Liver (tissue), 9 donors: Measurements from ENCODE around the gene GNG13. TPM values are rescaled to one million over a fixed set of nuclear protein-coding genes. Genes with fewer than 3 reads are reported as not detected.

ENCODE experiments used
- DNase-seq: peaks from one replicate; pipeline ENCODE4 v3.0.0-alpha.2; 2017; ENCODE audit warnings: low spot score
- H3K27ac ChIP-seq, 2 donors: one replicate each; pipeline ENCODE4 v1.7.0; 2013; ENCODE audit warnings: inconsistent platforms in 2 of 2, low read length in 2 of 2, control low read depth in 1 of 2, low read depth in 1 of 2, mild to moderate bottlenecking in 1 of 2
- H3K27me3 ChIP-seq, 4 donors: one replicate each; pipeline versions ENCODE4 v1.6.1 to v1.7.0; 2013; ENCODE audit warnings: low read length in 3 of 4, inconsistent platforms in 1 of 4, mild to moderate bottlenecking in 1 of 4, moderate library complexity in 1 of 4; ENCODE audit not compliant: control insufficient read depth in 4 of 4, insufficient read depth in 4 of 4
- H3K36me3 ChIP-seq, 4 donors: one replicate each; pipeline versions ENCODE4 v1.6.1 to v1.7.0; 2013; ENCODE audit warnings: low read length in 3 of 4, mild to moderate bottlenecking in 3 of 4, low read depth in 1 of 4, moderate library complexity in 1 of 4; ENCODE audit not compliant: control insufficient read depth in 4 of 4, insufficient read depth in 3 of 4
- H3K4me1 ChIP-seq, 4 donors: one replicate each; pipeline versions ENCODE4 v1.6.1 to v1.7.0; 2013; ENCODE audit warnings: low read length in 3 of 4, mild to moderate bottlenecking in 3 of 4, moderate library complexity in 1 of 4; ENCODE audit not compliant: control insufficient read depth in 4 of 4, insufficient read depth in 4 of 4
- H3K4me3 ChIP-seq, 3 donors: one replicate each; pipeline versions ENCODE4 v1.6.1 to v1.7.0; 2013; ENCODE audit warnings: low read length in 3 of 3, control low read depth in 1 of 3, low read depth in 1 of 3, mild to moderate bottlenecking in 1 of 3
- H3K9ac ChIP-seq, 2 donors: one replicate each; pipeline ENCODE4 v1.7.0; 2013; ENCODE audit warnings: low read length in 2 of 2, mild to moderate bottlenecking in 2 of 2, moderate library complexity in 2 of 2, control low read depth in 1 of 2, low read depth in 1 of 2
- H3K9me3 ChIP-seq, 4 donors: one replicate each; pipeline versions ENCODE4 v1.6.1 to v1.7.0; 2013; ENCODE audit warnings: low read length in 3 of 4; ENCODE audit not compliant: control insufficient read depth in 4 of 4
- EGR1 ChIP-seq, 2 donors: IDR thresholded peaks; 2 replicates each; pipeline ENCODE4 v1.6.1; 2016 to 2018; ENCODE audit warnings: antibody characterized with exemption in 2 of 2, low read depth in 2 of 2
- FOXA1 ChIP-seq: IDR thresholded peaks from 2 replicates; pipeline ENCODE4 v1.6.1; 2016; ENCODE audit warnings: antibody characterized with exemption
- HNF4A ChIP-seq, 2 donors: conservative IDR thresholded peaks; 2 replicates each; pipeline ENCODE4 v1.6.1; 2016; ENCODE audit warnings: antibody characterized with exemption in 2 of 2, mild to moderate bottlenecking in 2 of 2
- HNF4G ChIP-seq: IDR thresholded peaks from 2 replicates; pipeline ENCODE4 v1.6.1; 2016; ENCODE audit warnings: antibody characterized with exemption
- JUND ChIP-seq, 2 donors: IDR thresholded peaks; 2 replicates each; pipeline ENCODE4 v1.6.1; 2016; ENCODE audit warnings: antibody characterized with exemption in 2 of 2
- MAX ChIP-seq: IDR thresholded peaks from 2 replicates; pipeline ENCODE4 v1.6.1; 2016; ENCODE audit warnings: antibody characterized with exemption
- RXRA ChIP-seq, 2 donors: IDR thresholded peaks; 2 replicates each; pipeline ENCODE4 v1.6.1; 2017 to 2018; ENCODE audit warnings: antibody characterized with exemption in 2 of 2, mild to moderate bottlenecking in 1 of 2
- TAF1 ChIP-seq: conservative IDR thresholded peaks from 2 replicates; pipeline ENCODE4 v1.6.1; 2016; ENCODE audit warnings: antibody characterized with exemption, mild to moderate bottlenecking
- YY1 ChIP-seq: IDR thresholded peaks from 2 replicates; pipeline ENCODE4 v1.6.1; 2016; ENCODE audit warnings: antibody characterized with exemption, mild to moderate bottlenecking
- ZBTB33 ChIP-seq: IDR thresholded peaks from 2 replicates; pipeline ENCODE4 v1.6.1; 2016; ENCODE audit warnings: antibody characterized with exemption
- WGBS: extraction: QIAGEN DNeasy Blood & Tissue Kit; methylation state at CpG from one replicate; pipeline ENCODE4 v1.1.7; 2013; 5-methylcytosine and 5-hydroxymethylcytosine counted together
- polyA plus RNA-seq, 2 donors: library from polyadenylated mRNA; stranded (reverse) in 1 of 2; unstranded in 1 of 2; fragments of 200-250 nt in 1 of 2; fragments of >200 nt in 1 of 2; fragmentation: Nextera tagmentation in 1 of 2; extraction: Ambion mirVana in 1 of 2; gene quantifications; one replicate each; pipeline versions ENCODE4 v1.2.1 to v1.2.3, GENCODE V29; 2013 to 2015
- total RNA-seq, 2 donors: library from RNA; depleted of rRNA; stranded (reverse); fragments of >200 nt; gene quantifications; one replicate each; pipeline ENCODE4 v1.2.3, GENCODE V29; 2014
- TF ChIP-seq, protein P1 (sequence below): IDR thresholded peaks from 2 replicates; pipeline ENCODE4 v1.6.1; 2016; ENCODE audit warnings: antibody characterized with exemption, mild to moderate bottlenecking
- donor health status: healthy.
- donor health status: healthy.
- donor health status: healthy.
- donor health status: healthy.
- donor health status: healthy.

The GNG13 gene
- total and polyA plus RNA-seq, 4 donors, result not detected

DNA sequence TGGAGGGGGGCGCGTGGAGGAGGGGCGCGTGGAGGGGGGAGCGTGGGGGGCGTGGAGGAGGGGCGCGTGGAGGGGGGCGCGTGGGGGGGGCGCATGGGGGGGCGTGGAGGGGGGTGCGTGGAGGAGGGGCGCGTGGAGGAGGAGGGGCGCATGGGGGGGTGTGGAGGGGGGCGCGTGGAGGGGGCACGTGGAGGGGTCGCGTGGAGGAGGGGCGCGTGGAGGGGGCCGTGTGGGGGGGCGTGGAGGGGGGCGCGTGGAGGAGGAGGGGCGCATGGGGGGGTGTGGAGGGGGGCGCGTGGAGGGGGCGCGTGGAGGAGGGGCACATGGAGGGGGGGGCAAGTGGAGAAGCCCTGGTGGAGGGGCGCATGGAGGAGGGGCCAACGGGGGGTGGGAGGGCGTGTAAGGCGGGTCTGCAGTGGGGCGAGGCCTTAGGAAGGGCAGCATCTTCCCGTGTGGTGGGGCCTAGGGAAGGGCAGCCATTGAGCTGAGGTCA, 32.7 kb downstream of the GNG13 start:
- no peaks in the 10 kb centered on the region for H3K9me3 ChIP-seq
- TF ChIP-seq HNF4G, result no peak
- TF ChIP-seq FOXA1, result no peak
- no peaks in the 10 kb centered on the region for H3K4me1 ChIP-seq
- no peak for DNase-seq
- H3K27me3 ChIP-seq, result peaks cover 0 to 3% (median 0%) of the 10 kb centered on the region in 4 donors
- H3K36me3 ChIP-seq, result no peaks in the 10 kb centered on the region
- H3K9ac ChIP-seq, result no peak overlapping the region
- 78% methylated on average over 37 of the region's 38 CpGs for WGBS
- no peak overlapping the region for H3K27ac ChIP-seq
- no peak overlapping the region for H3K4me3 ChIP-seq

DNA sequence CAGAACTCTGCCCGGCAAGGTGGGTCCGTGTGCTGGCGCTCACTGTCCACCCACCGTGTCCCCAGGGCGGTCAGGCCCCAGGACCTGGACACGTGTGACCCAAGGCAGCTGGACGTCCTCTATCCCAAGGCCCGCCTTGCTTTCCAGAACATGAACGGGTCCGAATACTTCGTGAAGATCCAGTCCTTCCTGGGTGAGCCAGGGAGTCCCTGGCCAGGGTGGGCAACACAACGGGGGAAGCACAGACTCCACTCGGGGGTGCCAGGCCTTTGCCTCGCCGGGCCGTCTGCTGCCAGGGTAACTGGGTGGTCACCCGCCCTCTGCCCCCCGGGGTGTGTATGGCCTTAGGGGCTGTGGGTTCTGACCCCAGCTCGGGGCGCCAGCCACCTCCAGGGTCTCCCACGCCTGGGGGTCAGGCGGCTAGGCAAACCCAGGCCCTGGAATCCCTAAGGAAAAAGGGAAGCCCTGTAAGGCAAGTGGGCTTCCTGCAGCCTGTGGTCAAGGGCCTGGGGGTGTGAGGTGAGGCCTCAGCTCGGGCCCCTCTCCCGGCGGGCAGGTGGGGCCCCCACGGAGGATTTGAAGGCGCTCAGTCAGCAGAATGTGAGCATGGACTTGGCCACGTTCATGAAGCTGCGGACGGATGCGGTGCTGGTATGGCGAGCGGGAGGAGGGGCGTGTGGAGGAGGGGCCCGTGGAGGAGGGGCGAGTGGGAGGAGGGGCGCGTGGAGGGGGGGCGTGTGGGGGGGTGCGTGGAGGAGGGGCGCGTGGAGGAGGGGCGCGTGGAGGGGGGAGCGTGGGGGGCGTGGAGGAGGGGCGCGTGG, 33.5 kb downstream of the GNG13 start:
- no peaks in the 10 kb centered on the region for H3K9me3 ChIP-seq
- H3K36me3 ChIP-seq, result no peaks in the 10 kb centered on the region
- H3K27me3 ChIP-seq, result peaks cover 0 to 3% (median 0%) of the 10 kb centered on the region in 4 donors
- 82% methylated on average over 41 of the region's 48 CpGs for WGBS
- DNase-seq, result no peak
- TF ChIP-seq JUND (IDR thresholded peaks at IDR 0.05) (no peak), EGR1 (IDR thresholded peaks at IDR 0.05; ENCODE audit: low read depth in 2 of 2) (no peak), ZBTB33 (no peak), MAX (no peak), RXRA (IDR thresholded peaks at IDR 0.05) (no peak), TAF1 (no peak), HNF4G (no peak), FOXA1 (no peak), YY1 (no peak), HNF4A (conservative IDR thresholded peaks at IDR 0.05) (no peak)
- TF ChIP-seq, protein P1, sequence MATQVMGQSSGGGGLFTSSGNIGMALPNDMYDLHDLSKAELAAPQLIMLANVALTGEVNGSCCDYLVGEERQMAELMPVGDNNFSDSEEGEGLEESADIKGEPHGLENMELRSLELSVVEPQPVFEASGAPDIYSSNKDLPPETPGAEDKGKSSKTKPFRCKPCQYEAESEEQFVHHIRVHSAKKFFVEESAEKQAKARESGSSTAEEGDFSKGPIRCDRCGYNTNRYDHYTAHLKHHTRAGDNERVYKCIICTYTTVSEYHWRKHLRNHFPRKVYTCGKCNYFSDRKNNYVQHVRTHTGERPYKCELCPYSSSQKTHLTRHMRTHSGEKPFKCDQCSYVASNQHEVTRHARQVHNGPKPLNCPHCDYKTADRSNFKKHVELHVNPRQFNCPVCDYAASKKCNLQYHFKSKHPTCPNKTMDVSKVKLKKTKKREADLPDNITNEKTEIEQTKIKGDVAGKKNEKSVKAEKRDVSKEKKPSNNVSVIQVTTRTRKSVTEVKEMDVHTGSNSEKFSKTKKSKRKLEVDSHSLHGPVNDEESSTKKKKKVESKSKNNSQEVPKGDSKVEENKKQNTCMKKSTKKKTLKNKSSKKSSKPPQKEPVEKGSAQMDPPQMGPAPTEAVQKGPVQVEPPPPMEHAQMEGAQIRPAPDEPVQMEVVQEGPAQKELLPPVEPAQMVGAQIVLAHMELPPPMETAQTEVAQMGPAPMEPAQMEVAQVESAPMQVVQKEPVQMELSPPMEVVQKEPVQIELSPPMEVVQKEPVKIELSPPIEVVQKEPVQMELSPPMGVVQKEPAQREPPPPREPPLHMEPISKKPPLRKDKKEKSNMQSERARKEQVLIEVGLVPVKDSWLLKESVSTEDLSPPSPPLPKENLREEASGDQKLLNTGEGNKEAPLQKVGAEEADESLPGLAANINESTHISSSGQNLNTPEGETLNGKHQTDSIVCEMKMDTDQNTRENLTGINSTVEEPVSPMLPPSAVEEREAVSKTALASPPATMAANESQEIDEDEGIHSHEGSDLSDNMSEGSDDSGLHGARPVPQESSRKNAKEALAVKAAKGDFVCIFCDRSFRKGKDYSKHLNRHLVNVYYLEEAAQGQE, result no peak
- no peaks in the 10 kb centered on the region for H3K4me1 ChIP-seq
- H3K9ac ChIP-seq, result no peak overlapping the region
- H3K27ac ChIP-seq, result no peak overlapping the region
- H3K4me3 ChIP-seq, result no peak overlapping the region
